Uterus (tissue), 4 donors: ENCODE measurements around the gene GBE1. TPM values are rescaled to one million over a fixed set of nuclear protein-coding genes. Genes with fewer than 3 reads are reported as not detected.

Source experiments
- DNase-seq, 2 donors: peaks; one replicate each; pipeline ENCODE4 v3.0.0-alpha.2; 2019 to 2020
- H3K27ac ChIP-seq, 2 donors: fragments of 200-600 bp; sonication (generic); 1 replicate in 1 of 2; 2 replicates in 1 of 2; pipeline ENCODE4 v1.5.1; 2016 to 2018
- H3K27me3 ChIP-seq, 2 donors: fragments of 200-600 bp; sonication (generic); one replicate each; pipeline ENCODE4 v1.5.1; 2018 to 2019; ENCODE audit warnings: control low read depth in 1 of 2
- H3K36me3 ChIP-seq, 2 donors: fragments of 200-600 bp; sonication (generic); one replicate each; pipeline ENCODE4 v1.5.1; 2019; ENCODE audit warnings: control low read depth in 1 of 2
- H3K4me1 ChIP-seq, 2 donors: fragments of 200-600 bp; sonication (generic); one replicate each; pipeline ENCODE4 v1.5.1; 2018 to 2019; ENCODE audit warnings: control low read depth in 1 of 2
- H3K4me3 ChIP-seq, 2 donors: fragments of 200-600 bp; sonication (generic); 1 replicate in 1 of 2; 2 replicates in 1 of 2; pipeline ENCODE4 v1.5.1; 2018 to 2019; ENCODE audit warnings: mild to moderate bottlenecking in 1 of 2
- H3K9me3 ChIP-seq, 2 donors: fragments of 200-600 bp; sonication (generic); one replicate each; pipeline ENCODE4 v1.5.1; 2019; ENCODE audit warnings: control low read depth in 1 of 2
- POLR2A ChIP-seq, 2 donors: fragments of 450-650 bp; IDR thresholded peaks; one replicate each; pipeline ENCODE4 v1.6.1; 2016; ENCODE audit warnings: antibody characterized with exemption in 2 of 2, mild to moderate bottlenecking in 1 of 2, moderate library complexity in 1 of 2
- intact Hi-C: fragments of 100-400 bp; cut with DNase I; formaldehyde crosslinking; loops from one replicate; pipeline ENCODE4 v1.15.1; 2023; ENCODE audit warnings: low total_unique reads
- total RNA-seq, 4 donors: library from RNA; depleted of rRNA in 3 of 4; stranded (reverse); fragments of >200 nt in 3 of 4; gene quantifications; one replicate each; pipeline versions ENCODE4 v1.1.0 to v1.2.4, GENCODE V29; 2014 to 2023
- TF ChIP-seq, protein P1 (sequence below), 4 experiments: fragments of 200-600 bp in 2 of 4; fragments of 450-650 bp in 2 of 4; sonication (generic) in 2 of 4; IDR thresholded peaks; one replicate each; pipeline ENCODE4 v1.5.1; 2016 to 2019; ENCODE audit warnings: antibody characterized with exemption in 4 of 4, mild to moderate bottlenecking in 2 of 4, moderate library complexity in 1 of 4
- donor health status: DM: yes; HTN: yes; CAD: no.

The GBE1 gene
- total RNA-seq, 4 donors from 2014 or later, result 9.2 to 33.8 (median 24.9) TPM

DNA sequence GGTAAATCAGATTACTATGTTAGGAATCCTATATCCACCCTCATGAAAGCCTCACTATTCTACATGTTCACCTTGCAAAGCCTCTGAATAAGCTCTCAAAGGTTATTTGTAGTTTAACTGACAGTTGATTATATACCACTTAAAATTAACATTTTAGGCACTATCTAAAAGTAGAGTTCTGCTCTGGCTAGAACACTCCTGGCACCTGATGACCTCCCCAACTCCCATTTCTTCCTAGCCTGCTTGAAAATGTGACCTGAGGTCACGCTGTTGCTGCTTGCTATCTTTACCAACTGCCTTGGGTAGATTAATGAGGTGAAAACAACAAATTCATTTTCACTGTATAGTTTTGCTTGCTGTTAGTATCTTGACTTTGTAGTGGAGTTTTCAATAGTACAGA is 220.7 kb downstream of the GBE1 start:
- intact Hi-C loops, result no loop called here
- no peaks in the 10 kb centered on the region for H3K27me3 ChIP-seq
- no peaks in the 10 kb centered on the region for H3K4me1 ChIP-seq
- no peak for DNase-seq
- H3K4me3 ChIP-seq, result no peak overlapping the region
- H3K36me3 ChIP-seq, result peaks cover 0 to 4% of the 10 kb centered on the region in 2 donors
- TF ChIP-seq POLR2A (IDR thresholded peaks at IDR 0.05), result no peak
- TF ChIP-seq, protein P1, sequence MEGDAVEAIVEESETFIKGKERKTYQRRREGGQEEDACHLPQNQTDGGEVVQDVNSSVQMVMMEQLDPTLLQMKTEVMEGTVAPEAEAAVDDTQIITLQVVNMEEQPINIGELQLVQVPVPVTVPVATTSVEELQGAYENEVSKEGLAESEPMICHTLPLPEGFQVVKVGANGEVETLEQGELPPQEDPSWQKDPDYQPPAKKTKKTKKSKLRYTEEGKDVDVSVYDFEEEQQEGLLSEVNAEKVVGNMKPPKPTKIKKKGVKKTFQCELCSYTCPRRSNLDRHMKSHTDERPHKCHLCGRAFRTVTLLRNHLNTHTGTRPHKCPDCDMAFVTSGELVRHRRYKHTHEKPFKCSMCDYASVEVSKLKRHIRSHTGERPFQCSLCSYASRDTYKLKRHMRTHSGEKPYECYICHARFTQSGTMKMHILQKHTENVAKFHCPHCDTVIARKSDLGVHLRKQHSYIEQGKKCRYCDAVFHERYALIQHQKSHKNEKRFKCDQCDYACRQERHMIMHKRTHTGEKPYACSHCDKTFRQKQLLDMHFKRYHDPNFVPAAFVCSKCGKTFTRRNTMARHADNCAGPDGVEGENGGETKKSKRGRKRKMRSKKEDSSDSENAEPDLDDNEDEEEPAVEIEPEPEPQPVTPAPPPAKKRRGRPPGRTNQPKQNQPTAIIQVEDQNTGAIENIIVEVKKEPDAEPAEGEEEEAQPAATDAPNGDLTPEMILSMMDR (IDR thresholded peaks at IDR 0.05), result no peak
- no peak overlapping the region for H3K27ac ChIP-seq
- no peaks in the 10 kb centered on the region for H3K9me3 ChIP-seq

DNA sequence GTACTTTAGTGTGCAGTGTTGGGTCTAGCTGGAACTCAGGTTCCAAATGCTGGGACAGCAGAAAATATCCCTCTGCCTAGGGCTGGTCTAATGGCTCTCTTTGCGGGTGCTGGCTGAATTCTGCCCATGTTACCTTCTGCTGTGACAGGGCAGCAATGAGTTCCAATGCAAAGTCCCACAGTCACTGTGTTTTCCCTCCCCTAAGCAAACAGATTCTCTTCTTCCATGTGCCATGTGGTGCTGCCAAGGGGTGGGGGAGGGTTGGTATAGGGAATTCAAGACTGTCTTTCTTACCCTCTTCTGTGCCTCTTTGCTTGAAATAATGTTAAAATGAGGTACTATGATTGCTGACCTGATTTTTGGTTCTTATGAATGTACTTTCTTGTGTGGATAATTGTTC is 229.6 kb downstream of the GBE1 start:
- no peak overlapping the region for H3K4me3 ChIP-seq
- no peaks in the 10 kb centered on the region for H3K4me1 ChIP-seq
- DNase-seq, result no peak
- H3K27ac ChIP-seq, result no peak overlapping the region
- no peaks in the 10 kb centered on the region for H3K9me3 ChIP-seq
- no peaks in the 10 kb centered on the region for H3K27me3 ChIP-seq
- no peak for TF ChIP-seq POLR2A (IDR thresholded peaks at IDR 0.05)
- TF ChIP-seq, protein P1 (IDR thresholded peaks at IDR 0.05), result no peak
- intact Hi-C loops, result no loop called here
- H3K36me3 ChIP-seq, result no peaks in the 10 kb centered on the region

DNA sequence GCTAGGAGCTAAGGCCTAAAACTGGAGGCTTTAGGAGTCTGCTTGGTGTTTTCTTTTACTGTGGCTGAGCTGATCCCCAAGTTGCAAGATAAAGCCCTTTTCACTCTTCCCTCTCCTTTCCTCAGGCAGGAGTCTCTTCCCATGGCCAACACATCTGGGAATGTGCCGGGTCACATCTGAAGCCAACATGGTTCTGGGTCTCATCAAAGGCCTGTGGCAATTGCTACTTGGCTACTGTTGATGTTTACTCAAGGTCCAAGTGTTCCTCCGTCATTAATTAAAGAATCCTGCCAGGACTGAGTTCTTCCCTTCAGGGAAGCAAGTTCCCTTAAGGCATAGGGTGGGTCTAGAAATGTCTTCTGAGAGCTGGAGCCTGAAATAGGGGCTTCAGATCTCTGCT is 230.2 kb downstream of the GBE1 start:
- no peaks in the 10 kb centered on the region for H3K27me3 ChIP-seq
- intact Hi-C loops, result no loop called here
- no peaks in the 10 kb centered on the region for H3K36me3 ChIP-seq
- H3K9me3 ChIP-seq, result no peaks in the 10 kb centered on the region
- no peak for TF ChIP-seq POLR2A (IDR thresholded peaks at IDR 0.05)
- TF ChIP-seq, protein P1 (IDR thresholded peaks at IDR 0.05), result no peak
- no peak for DNase-seq
- no peak overlapping the region for H3K27ac ChIP-seq
- no peaks in the 10 kb centered on the region for H3K4me1 ChIP-seq
- H3K4me3 ChIP-seq, result no peak overlapping the region

DNA sequence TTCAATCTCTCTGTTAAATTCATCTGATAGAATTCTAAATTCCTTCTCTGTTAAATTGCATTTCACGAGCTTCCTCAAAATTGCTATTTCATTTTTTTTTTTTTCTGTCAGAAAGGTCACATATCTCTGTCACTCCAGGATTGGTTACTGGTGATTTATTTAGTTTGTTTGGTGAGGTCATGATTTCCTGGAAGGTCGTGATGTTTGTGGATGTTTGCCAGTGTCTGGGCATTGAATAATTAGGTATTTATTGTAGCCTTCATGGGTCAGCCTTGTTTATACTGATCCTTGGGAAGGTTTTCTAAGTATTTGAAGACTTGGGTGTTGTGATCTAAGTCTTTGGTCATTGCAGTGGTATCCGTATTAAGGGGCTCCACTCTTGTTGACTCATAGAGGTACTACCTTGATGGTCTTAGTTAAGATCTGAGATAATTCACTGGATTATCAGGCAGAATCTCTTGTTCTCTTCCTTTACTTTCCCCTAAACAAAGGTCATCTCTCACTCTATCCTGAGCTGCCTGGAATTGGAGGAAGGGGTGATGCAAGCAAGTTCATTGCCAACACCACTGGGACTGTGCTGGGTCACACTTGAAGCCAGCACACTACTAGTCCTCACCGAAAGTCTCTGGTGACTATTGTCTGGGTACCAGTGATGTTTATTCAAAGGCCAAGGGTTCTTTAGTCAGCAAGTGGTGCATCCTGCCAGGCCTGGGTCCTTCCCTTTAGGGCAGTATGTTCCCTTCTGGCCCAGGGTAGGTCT is 231.1 kb downstream of the GBE1 start:
- Histone ChIP-seq H3K36me3 (no peaks in the 10 kb centered on the region), H3K4me3 (no peak overlapping the region), H3K27me3 (no peaks in the 10 kb centered on the region), H3K4me1 (no peaks in the 10 kb centered on the region), H3K9me3 (no peaks in the 10 kb centered on the region), H3K27ac (no peak overlapping the region)
- intact Hi-C loops, result no loop called here
- TF ChIP-seq POLR2A (IDR thresholded peaks at IDR 0.05), result no peak
- TF ChIP-seq, protein P1 (IDR thresholded peaks at IDR 0.05), result no peak
- DNase-seq, result no peak

DNA sequence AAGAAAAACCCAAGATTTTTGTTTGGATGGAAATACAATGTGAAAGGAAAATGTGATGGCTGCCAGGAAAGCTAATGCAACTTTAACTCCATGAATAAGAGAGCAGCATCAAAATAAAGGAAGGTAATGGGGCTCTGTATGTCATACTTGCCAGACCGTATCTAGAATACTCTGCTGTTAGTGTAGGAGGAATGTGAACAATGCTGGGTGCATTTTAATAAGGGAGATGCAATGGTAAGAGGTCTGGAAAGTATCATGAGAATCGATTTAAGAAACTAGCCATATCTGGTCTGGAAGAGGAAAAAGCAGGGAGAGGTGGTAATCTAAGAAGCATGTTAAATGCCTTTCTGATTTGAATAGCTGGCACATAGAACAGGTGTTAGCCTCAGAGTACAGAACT is 239.6 kb downstream of the GBE1 start:
- intact Hi-C loops, result no loop called here
- Histone ChIP-seq H3K27me3 (no peaks in the 10 kb centered on the region), H3K27ac (no peak overlapping the region), H3K9me3 (no peaks in the 10 kb centered on the region), H3K36me3 (no peaks in the 10 kb centered on the region), H3K4me1 (no peaks in the 10 kb centered on the region), H3K4me3 (no peak overlapping the region)
- DNase-seq, result no peak
- TF ChIP-seq, protein P1 (IDR thresholded peaks at IDR 0.05), result no peak
- no peak for TF ChIP-seq POLR2A (IDR thresholded peaks at IDR 0.05)
